NOMO-1 (cell line): ENCODE results near the gene LARP1.

ENCODE experiments used
- DNase-seq, 2 experiments: peaks; one replicate each; lab custom pipeline; 2025; ENCODE audit not compliant: unreplicated experiment in 2 of 2; lab: John Stamatoyannopoulos, UW

Gene LARP1

GRCh38 chr5:154850255-154851062 lies 95.3 kb downstream of the LARP1 start, which contains the start of gene FAXDC2:
Gene FAXDC2 (minus strand): TSS chr5:154850603. CDS start chr5:154838178, 12,425 bp downstream.
- DNase-seq = no peak

GRCh38 chr5:154851351-154851750 lies 96.2 kb downstream of the LARP1 start:
- DNase-seq = no peak

- DNase-seq = peak; percentile 95
Measured at GRCh38 chr5:154857530-154858296, 102.5 kb downstream of the LARP1 start.

GRCh38 chr5:154858297-154858971 lies 103.3 kb downstream of the LARP1 start, which contains the start of gene CNOT8:
Gene CNOT8 (plus strand): TSS chr5:154858627. CDS start chr5:154863279, 4,652 bp downstream.
- DNase-seq = peak; percentile 95 to 97

- peak; percentile 78 to 92 for DNase-seq
Measured at GRCh38 chr5:154858972-154859871, 104.0 kb downstream of the LARP1 start.

GRCh38 chr5:154860123-154860522 lies 104.9 kb downstream of the LARP1 start:
- peak; percentile 18 to 33 for DNase-seq

GRCh38 chr5:154860765-154861164 lies 105.6 kb downstream of the LARP1 start:
- peak; percentile 19 to 84 for DNase-seq

- DNase-seq = no peak
Measured at GRCh38 chr5:154861946-154862345, 106.8 kb downstream of the LARP1 start.

- peak; percentile 31 to 32 for DNase-seq
Measured at GRCh38 chr5:154862766-154863165, 107.6 kb downstream of the LARP1 start.

GRCh38 chr5:154863291-154864080 lies 108.3 kb downstream of the LARP1 start:
- no peak for DNase-seq

- DNase-seq = no peak
Measured at GRCh38 chr5:154865466-154866184, 110.4 kb downstream of the LARP1 start.

GRCh38 chr5:154866841-154867240 lies 111.7 kb downstream of the LARP1 start:
- DNase-seq = no peak
